ENCODE results near the gene PPA1.
"Not testable (repeated sequence)": the region's sequence is repeated elsewhere in the genome, so short reads cannot be mapped to it uniquely, and the experiment has no call there.

Gene PPA1

GRCh38 chr10:70233109-70233938 lies at the start of gene PPA1:
Gene PPA1 (minus strand): TSS chr10:70233429. CDS start chr10:70233327, 102 bp downstream.
- DNase-seq, result peak; percentile 95

- no peak for DNase-seq
Observed at GRCh38 chr10:70281609-70282008, 48.4 kb upstream of the PPA1 start.

- no peak for DNase-seq
Observed at GRCh38 chr10:70280099-70280498, 46.9 kb upstream of the PPA1 start.

GRCh38 chr10:70277396-70278030 lies 44.3 kb upstream of the PPA1 start:
- no peak for DNase-seq

- no peak for DNase-seq
Observed at GRCh38 chr10:70274643-70275042, 41.4 kb upstream of the PPA1 start.

GRCh38 chr10:70272925-70273316 lies 39.7 kb upstream of the PPA1 start:
- DNase-seq, result no peak

- DNase-seq, result no peak
Observed at GRCh38 chr10:70271996-70272924, 39.0 kb upstream of the PPA1 start.

GRCh38 chr10:70270952-70271351 lies 37.7 kb upstream of the PPA1 start:
- DNase-seq, result no peak

- DNase-seq, result no peak
Observed at GRCh38 chr10:70269741-70270140, 36.5 kb upstream of the PPA1 start.

GRCh38 chr10:70268376-70268775 lies 35.1 kb upstream of the PPA1 start:
- DNase-seq, result no peak

GRCh38 chr10:70267161-70267933 lies 34.1 kb upstream of the PPA1 start:
- DNase-seq, result peak; percentile 95

GRCh38 chr10:70266701-70267100 lies 33.5 kb upstream of the PPA1 start:
- DNase-seq, result no peak

- DNase-seq, result no peak
Observed at GRCh38 chr10:70266056-70266455, 32.8 kb upstream of the PPA1 start.

GRCh38 chr10:70265032-70265689 lies 31.9 kb upstream of the PPA1 start:
- no peak for DNase-seq

- DNase-seq, result no peak
Observed at GRCh38 chr10:70260734-70261133, 27.5 kb upstream of the PPA1 start.

- DNase-seq, result no peak
Observed at GRCh38 chr10:70260259-70260658, 27.0 kb upstream of the PPA1 start.

GRCh38 chr10:70258216-70258615 lies 25.0 kb upstream of the PPA1 start:
- no peak for DNase-seq

GRCh38 chr10:70257816-70258215 lies 24.6 kb upstream of the PPA1 start:
- not testable (repeated sequence) for DNase-seq

- no peak for DNase-seq
Observed at GRCh38 chr10:70256463-70256862, 23.2 kb upstream of the PPA1 start.

- peak; percentile 10 for DNase-seq
Observed at GRCh38 chr10:70255329-70256299, 22.4 kb upstream of the PPA1 start.
